ENCODE results near the gene GCLC. TPM values are rescaled to one million over a fixed set of nuclear protein-coding genes. Genes with fewer than 3 reads are reported as not detected.

GCLC gene
- total RNA-seq, 4 donors from 2014 or later: 63.5 to 84.3 (median 71.7) TPM

DNA sequence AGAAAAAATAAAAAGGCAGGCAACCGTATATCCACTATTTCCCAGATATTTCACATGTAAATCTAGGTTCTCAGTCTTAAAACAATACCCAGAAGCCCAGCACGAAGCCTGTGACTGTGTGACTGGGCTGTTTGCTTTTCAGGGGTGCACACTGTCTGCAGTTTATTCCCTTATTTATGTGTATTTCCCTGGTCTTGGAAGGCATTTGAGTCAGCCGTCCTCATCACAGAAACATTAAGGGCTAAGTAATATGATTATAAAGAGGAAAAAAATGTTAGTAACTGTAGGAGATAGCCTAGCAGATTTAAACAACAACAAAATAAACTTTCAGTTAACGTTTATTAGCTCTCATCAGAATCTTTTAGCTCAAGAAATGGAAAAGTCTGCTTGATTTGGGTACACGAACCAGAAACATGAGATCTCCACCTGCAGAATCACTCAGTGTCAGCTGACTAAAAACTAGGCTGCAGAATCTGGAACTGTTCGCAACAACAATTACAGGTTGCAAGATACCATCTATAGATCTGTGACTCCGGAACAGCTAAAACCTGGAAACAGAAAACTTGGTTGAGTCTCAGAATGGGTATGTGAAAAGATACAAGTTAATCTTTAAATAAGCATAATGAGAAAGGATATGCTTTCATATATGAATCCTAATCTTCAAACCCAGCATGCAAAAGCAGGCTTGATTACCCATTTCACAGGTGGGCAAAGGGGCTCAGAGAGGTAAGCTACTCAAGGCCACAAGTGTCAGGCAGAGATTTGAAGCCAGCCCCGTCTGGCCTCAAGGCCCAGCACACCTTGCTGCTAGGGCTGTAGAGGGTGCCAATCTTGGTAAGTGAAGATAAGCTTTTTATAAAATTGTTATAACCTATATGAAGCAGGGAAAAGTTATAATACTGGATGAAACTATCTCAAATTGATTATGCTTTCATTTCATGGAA is 21.1 kb downstream of the GCLC start:
- 22 to 49% methylated on average over 6 to 8 of the region's 8 CpGs for WGBS, 2 donors (ENCODE audit: low coverage in 1 of 2)
- Histone ChIP-seq H3K4me1 (peaks cover 3 to 69% (median 29%) of the 10 kb centered on the region in 3 donors), H3K27ac (peak overlapping the region; percentile 49 to 79 (median 66)), H3K36me3 (peaks cover 0 to 22% of the 10 kb centered on the region in 2 donors), H3K27me3 (no peaks in the 10 kb centered on the region), H3K9me3 (no peaks in the 10 kb centered on the region), H3K4me3 (no peak overlapping the region)
- no peak for ATAC-seq
- TF ChIP-seq, protein P1, sequence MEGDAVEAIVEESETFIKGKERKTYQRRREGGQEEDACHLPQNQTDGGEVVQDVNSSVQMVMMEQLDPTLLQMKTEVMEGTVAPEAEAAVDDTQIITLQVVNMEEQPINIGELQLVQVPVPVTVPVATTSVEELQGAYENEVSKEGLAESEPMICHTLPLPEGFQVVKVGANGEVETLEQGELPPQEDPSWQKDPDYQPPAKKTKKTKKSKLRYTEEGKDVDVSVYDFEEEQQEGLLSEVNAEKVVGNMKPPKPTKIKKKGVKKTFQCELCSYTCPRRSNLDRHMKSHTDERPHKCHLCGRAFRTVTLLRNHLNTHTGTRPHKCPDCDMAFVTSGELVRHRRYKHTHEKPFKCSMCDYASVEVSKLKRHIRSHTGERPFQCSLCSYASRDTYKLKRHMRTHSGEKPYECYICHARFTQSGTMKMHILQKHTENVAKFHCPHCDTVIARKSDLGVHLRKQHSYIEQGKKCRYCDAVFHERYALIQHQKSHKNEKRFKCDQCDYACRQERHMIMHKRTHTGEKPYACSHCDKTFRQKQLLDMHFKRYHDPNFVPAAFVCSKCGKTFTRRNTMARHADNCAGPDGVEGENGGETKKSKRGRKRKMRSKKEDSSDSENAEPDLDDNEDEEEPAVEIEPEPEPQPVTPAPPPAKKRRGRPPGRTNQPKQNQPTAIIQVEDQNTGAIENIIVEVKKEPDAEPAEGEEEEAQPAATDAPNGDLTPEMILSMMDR (IDR thresholded peaks at IDR 0.05): no peak
- TF ChIP-seq POLR2AphosphoS5 (IDR thresholded peaks at IDR 0.05) (no peak), POLR2A (IDR thresholded peaks at IDR 0.05) (no peak), EP300 (IDR thresholded peaks at IDR 0.05) (no peak)

DNA sequence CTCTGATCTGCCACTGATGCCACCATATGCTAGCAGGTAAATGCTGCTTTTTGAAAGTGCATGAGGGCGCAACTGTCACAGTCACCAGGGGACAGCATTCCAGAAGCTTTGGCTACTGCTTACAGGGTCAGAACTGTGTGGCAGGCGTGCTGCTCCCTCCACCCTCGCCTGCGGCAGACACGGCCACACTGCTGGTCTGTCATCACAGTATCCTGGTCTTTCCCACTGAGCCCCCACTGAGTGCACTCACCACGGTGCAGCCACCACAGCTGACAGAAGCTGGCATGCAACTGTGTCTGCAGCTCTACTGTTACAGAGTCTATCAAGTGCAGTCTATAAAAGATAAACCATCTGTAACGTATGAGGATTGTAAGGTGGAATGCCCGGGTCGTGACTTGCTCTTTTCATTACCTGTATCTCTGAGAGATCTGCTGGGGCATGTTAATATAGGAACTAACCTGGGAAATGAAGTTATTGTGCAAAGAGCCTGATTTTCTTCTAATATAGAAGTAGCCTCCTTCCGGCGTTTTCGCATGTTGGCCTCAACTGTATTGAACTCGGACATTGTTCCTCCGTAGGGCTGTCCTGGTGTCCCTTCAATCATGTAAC is 24.5 kb downstream of the GCLC start:
- no peak for ATAC-seq
- Histone ChIP-seq H3K4me1 (peaks cover 3 to 43% (median 19%) of the 10 kb centered on the region in 3 donors), H3K27me3 (no peaks in the 10 kb centered on the region), H3K9me3 (no peaks in the 10 kb centered on the region), H3K27ac (no peak overlapping the region), H3K4me3 (no peak overlapping the region), H3K36me3 (peaks cover 0 to 32% of the 10 kb centered on the region in 2 donors)
- TF ChIP-seq, protein P1 (IDR thresholded peaks at IDR 0.05): no peak
- TF ChIP-seq POLR2A (IDR thresholded peaks at IDR 0.05): no peak
- no peak for TF ChIP-seq POLR2AphosphoS5 (IDR thresholded peaks at IDR 0.05)
- no peak for TF ChIP-seq EP300 (IDR thresholded peaks at IDR 0.05)
- WGBS, 2 donors (ENCODE audit: low coverage in 1 of 2): 80 to 83% methylated on average over 1 to 8 of the region's 14 CpGs

- TF ChIP-seq, protein P1 (IDR thresholded peaks at IDR 0.05): no peak
- TF ChIP-seq POLR2AphosphoS5 (IDR thresholded peaks at IDR 0.05) (no peak), POLR2A (IDR thresholded peaks at IDR 0.05) (no peak), EP300 (IDR thresholded peaks at IDR 0.05) (no peak)
- Histone ChIP-seq H3K9me3 (no peaks in the 10 kb centered on the region), H3K36me3 (peaks cover 0 to 45% of the 10 kb centered on the region in 2 donors), H3K27ac (no peak overlapping the region), H3K4me3 (no peak overlapping the region), H3K4me1 (peaks cover 3 to 43% (median 14%) of the 10 kb centered on the region in 3 donors), H3K27me3 (no peaks in the 10 kb centered on the region)
- ATAC-seq: no peak
- WGBS, 2 donors (ENCODE audit: low coverage in 1 of 2): 56% methylated on average over 1 of the region's 1 CpG; no CpG with 5 or more reads in 1 of the 2 donors
Observed at GRCh38 chr6:53518862-53519261, 26.0 kb downstream of the GCLC start.

- WGBS, 2 donors (ENCODE audit: low coverage in 1 of 2): 38 to 39% methylated on average over 2 of the region's 2 CpGs
- peaks cover 0 to 43% (median 5%) of the 10 kb centered on the region in 3 donors for H3K4me1 ChIP-seq
- H3K36me3 ChIP-seq: peaks cover 0 to 45% of the 10 kb centered on the region in 2 donors
- no peak for ATAC-seq
- no peaks in the 10 kb centered on the region for H3K9me3 ChIP-seq
- no peaks in the 10 kb centered on the region for H3K27me3 ChIP-seq
- no peak overlapping the region for H3K27ac ChIP-seq
- no peak overlapping the region for H3K4me3 ChIP-seq
- TF ChIP-seq EP300 (IDR thresholded peaks at IDR 0.05): no peak
- TF ChIP-seq, protein P1 (IDR thresholded peaks at IDR 0.05): no peak
- TF ChIP-seq POLR2AphosphoS5 (IDR thresholded peaks at IDR 0.05): no peak
- no peak for TF ChIP-seq POLR2A (IDR thresholded peaks at IDR 0.05)
Observed at GRCh38 chr6:53517021-53517420, 27.9 kb downstream of the GCLC start.
